GM12892 (cell line): ENCODE measurements around the gene IGFBP6.

ENCODE experiments used
- POLR2A ChIP-seq: IDR thresholded peaks from 2 replicates; pipeline ENCODE4 v1.6.1; 2011; ENCODE audit warnings: low read depth, low read length, control low read depth
- TAF1 ChIP-seq: IDR thresholded peaks from 2 replicates; pipeline ENCODE4 v1.6.1; 2011; ENCODE audit warnings: low read depth, mild to moderate bottlenecking, control low read depth, low read length, borderline replicate concordance

GRCh38 chr12:53062977-53063707 lies 34.3 kb upstream of the IGFBP6 start:
- no peak for TF ChIP-seq TAF1
- no peak for TF ChIP-seq POLR2A
